ENCODE data around the gene CDK2AP2. TPM values are rescaled to one million over a fixed set of nuclear protein-coding genes. Genes with fewer than 3 reads are reported as not detected.

Gene CDK2AP2
- total RNA-seq, 1 donor from 2014 or later, result 35.7 TPM

DNA sequence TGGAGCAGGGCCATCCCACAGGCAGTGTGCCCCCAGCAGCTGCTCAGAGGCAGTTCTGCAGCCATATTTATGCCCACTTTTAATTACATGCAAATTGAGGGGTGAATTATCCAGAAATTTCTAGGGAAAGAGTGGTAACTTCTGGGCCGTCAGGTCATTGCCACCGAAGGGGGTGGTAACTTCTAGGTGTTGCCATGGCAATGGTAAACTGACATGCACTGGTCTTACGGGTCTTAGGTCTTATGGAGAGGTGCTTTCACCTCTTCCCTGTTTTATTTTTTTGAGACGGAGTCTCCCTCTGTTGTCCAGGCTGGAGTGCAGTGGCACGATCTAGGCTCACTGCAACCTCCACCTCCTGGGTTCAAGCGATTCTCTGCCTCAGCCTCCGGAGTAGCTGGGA lies 35.1 kb downstream of the CDK2AP2 start:
- H3K27me3 Mint-ChIP-seq, result peaks cover 2% of the 10 kb centered on the region
- no peaks in the 10 kb centered on the region for H3K36me3 Mint-ChIP-seq (ENCODE audit: insufficient read depth)
- no peak for DNase-seq (ENCODE audit: low spot score, unreplicated experiment)

DNA sequence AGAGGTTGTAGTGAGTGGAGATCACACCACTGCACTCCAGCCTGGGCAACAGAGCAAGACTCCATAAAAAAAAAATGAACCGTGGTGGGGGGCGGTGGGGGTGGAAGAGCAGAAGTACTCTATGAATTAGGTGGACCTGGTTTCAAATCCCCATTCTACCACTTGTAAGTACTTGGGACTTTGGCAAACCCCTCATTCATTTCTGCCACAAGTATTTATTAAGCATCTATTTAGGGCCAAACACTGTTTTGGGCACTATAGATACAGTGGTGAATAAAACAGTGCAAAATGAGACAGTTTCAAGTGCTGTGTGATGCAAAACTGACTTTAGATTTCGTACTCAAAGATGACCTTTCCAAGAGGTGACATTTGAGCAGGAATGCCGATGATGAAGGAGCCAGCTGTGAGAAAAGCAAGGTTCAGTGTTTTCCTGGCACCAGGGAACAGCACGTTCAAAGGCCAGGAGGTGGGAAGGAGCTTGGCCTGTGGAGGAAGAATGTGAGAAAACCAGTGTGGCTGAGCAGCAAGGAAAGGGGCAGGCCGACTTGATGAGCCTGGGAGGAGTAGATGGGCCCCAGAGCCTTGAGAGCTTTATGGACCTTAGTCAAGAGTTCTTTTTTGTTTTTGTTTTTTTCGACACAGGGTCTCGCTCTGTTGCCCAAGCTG lies 37.5 kb downstream of the CDK2AP2 start:
- Mint-ChIP-seq H3K27me3 (peaks cover 2% of the 10 kb centered on the region), H3K9me3 (ENCODE audit: low read depth) (no peaks in the 10 kb centered on the region), H3K36me3 (ENCODE audit: insufficient read depth) (no peaks in the 10 kb centered on the region), H3K4me1 (ENCODE audit: low read depth) (peaks cover 9% of the 10 kb centered on the region), H3K27ac (no peak overlapping the region), H3K4me3 (ENCODE audit: low read depth) (peak overlapping the region; percentile 17)
- TF ChIP-seq, protein P1, sequence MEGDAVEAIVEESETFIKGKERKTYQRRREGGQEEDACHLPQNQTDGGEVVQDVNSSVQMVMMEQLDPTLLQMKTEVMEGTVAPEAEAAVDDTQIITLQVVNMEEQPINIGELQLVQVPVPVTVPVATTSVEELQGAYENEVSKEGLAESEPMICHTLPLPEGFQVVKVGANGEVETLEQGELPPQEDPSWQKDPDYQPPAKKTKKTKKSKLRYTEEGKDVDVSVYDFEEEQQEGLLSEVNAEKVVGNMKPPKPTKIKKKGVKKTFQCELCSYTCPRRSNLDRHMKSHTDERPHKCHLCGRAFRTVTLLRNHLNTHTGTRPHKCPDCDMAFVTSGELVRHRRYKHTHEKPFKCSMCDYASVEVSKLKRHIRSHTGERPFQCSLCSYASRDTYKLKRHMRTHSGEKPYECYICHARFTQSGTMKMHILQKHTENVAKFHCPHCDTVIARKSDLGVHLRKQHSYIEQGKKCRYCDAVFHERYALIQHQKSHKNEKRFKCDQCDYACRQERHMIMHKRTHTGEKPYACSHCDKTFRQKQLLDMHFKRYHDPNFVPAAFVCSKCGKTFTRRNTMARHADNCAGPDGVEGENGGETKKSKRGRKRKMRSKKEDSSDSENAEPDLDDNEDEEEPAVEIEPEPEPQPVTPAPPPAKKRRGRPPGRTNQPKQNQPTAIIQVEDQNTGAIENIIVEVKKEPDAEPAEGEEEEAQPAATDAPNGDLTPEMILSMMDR (IDR thresholded peaks at IDR 0.05; ENCODE audit: unreplicated experiment), result no peak
- DNase-seq (ENCODE audit: low spot score, unreplicated experiment), result no peak

More for the DNA sequence above, 35.1 kb downstream of the CDK2AP2 start:
- no peak overlapping the region for H3K4me3 Mint-ChIP-seq (ENCODE audit: low read depth)
- H3K9me3 Mint-ChIP-seq (ENCODE audit: low read depth), result peaks cover 7% of the 10 kb centered on the region
- peaks cover 3% of the 10 kb centered on the region for H3K4me1 Mint-ChIP-seq (ENCODE audit: low read depth)
- H3K27ac Mint-ChIP-seq, result no peak overlapping the region
- TF ChIP-seq, protein P1 (IDR thresholded peaks at IDR 0.05; ENCODE audit: unreplicated experiment), result no peak

DNA sequence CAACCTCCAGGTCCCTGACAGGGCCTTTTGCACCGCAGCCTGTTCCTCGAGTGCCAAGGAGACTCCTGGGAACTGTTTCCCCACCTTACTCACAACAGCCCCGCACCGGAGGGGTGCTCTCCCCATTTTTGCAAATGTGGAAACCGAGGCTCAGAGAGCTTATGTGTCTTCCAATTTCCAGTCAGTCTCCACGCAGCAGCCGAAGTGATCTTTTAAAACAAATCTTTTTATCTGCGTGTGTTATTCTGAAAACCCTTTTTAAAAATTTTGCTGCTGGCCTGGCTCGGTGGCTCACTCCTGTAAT lies 38.5 kb downstream of the CDK2AP2 start:
- H3K27me3 Mint-ChIP-seq, result peaks cover 2% of the 10 kb centered on the region
- no peaks in the 10 kb centered on the region for H3K9me3 Mint-ChIP-seq (ENCODE audit: low read depth)
- DNase-seq (ENCODE audit: low spot score, unreplicated experiment), result no peak
- TF ChIP-seq, protein P1 (IDR thresholded peaks at IDR 0.05; ENCODE audit: unreplicated experiment), result no peak
- H3K4me3 Mint-ChIP-seq (ENCODE audit: low read depth), result peak overlapping the region; percentile 73
- peaks cover 12% of the 10 kb centered on the region for H3K4me1 Mint-ChIP-seq (ENCODE audit: low read depth)
- peak overlapping the region; percentile 93 for H3K27ac Mint-ChIP-seq
- H3K36me3 Mint-ChIP-seq (ENCODE audit: insufficient read depth), result no peaks in the 10 kb centered on the region

DNA sequence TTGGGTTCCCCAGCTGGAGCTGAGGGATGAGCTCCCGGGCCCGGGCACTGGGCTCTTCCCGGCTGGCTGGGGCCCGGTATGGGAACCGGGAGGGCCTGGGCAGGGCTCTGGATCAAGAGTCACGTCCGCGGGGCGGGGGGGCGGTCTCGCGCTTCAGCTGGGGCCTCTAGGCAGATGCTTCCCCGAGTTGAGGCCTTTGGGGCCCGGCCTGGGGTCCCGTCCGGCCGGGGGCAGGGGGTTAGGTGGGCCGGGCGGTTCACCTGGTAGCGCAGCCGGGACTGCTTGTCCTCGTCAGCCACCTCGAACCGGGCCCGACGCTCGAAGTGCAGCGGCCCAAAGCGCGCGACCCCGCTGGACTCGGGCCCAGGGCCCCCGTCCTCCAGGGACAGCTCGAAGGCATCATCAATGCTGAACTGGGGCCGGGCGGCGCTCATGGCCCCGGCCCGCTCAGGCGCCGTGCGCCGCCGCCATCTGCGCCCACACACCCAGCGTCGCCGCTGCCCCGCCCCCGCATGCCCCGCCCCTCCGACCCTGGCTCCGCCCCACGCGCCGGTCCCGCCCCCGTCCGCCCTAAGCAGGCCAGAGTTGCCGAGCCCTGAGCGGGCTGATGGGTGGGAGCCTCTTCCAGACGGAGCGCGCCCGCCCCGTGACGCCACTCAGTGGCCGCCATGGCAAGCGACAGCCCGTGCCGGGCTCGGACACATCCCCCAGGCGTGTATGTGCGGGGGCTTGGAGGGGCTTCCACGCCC lies 39.0 kb downstream of the CDK2AP2 start, which contains the start of gene TMEM134:
TSS of gene TMEM134 (minus strand) at position 493 of the 749 bp plus-strand sequence. CDS start at position 434, 59 bp downstream.
- peaks cover 12% of the 10 kb centered on the region for H3K4me1 Mint-ChIP-seq (ENCODE audit: low read depth)
- H3K27ac Mint-ChIP-seq, result peak within 1 kb of the TSS; percentile 93
- no peaks in the 10 kb centered on the region for H3K36me3 Mint-ChIP-seq (ENCODE audit: insufficient read depth)
- H3K4me3 Mint-ChIP-seq (ENCODE audit: low read depth), result peak within 1 kb of the TSS; percentile 73
- TF ChIP-seq, protein P1 (IDR thresholded peaks at IDR 0.05; ENCODE audit: unreplicated experiment), result peak; percentile 49
- peaks cover 2% of the 10 kb centered on the region for H3K27me3 Mint-ChIP-seq
- no peaks in the 10 kb centered on the region for H3K9me3 Mint-ChIP-seq (ENCODE audit: low read depth)
- peak; percentile 90 for DNase-seq (ENCODE audit: low spot score, unreplicated experiment)

DNA sequence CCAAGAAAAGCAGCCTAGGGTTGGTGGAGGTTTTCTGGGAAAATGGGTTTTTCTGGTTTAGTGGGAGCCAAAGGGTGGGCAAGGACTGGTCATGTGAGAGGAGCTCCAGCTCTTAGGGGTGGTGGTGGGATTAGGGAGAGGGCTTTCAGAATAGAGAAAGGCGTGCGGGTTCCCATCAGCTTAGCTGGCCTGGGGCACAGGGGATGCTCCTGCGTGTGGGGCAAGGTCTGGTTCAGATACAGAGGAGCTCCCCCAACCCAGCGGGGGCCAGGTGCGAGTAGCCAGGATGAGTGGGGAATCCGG lies 39.6 kb downstream of the CDK2AP2 start:
- Mint-ChIP-seq H3K4me1 (ENCODE audit: low read depth) (peaks cover 12% of the 10 kb centered on the region), H3K36me3 (ENCODE audit: insufficient read depth) (no peaks in the 10 kb centered on the region), H3K27me3 (peaks cover 2% of the 10 kb centered on the region), H3K4me3 (ENCODE audit: low read depth) (peak overlapping the region; percentile 72), H3K27ac (peak overlapping the region; percentile 70), H3K9me3 (ENCODE audit: low read depth) (no peaks in the 10 kb centered on the region)
- TF ChIP-seq, protein P1 (IDR thresholded peaks at IDR 0.05; ENCODE audit: unreplicated experiment), result no peak
- no peak for DNase-seq (ENCODE audit: low spot score, unreplicated experiment)

Measured in progenitor cell of endocrine pancreas (in vitro differentiated cells).